ENCODE results near the gene DNTT. TPM values are rescaled to one million over a fixed set of nuclear protein-coding genes. Genes with fewer than 3 reads are reported as not detected.
A peak's percentile ranks its signal among the peaks of the same experiment; 100 is the strongest.

The DNTT gene
- total RNA-seq, 2 experiments from 2014 or later, result not detected

DNA sequence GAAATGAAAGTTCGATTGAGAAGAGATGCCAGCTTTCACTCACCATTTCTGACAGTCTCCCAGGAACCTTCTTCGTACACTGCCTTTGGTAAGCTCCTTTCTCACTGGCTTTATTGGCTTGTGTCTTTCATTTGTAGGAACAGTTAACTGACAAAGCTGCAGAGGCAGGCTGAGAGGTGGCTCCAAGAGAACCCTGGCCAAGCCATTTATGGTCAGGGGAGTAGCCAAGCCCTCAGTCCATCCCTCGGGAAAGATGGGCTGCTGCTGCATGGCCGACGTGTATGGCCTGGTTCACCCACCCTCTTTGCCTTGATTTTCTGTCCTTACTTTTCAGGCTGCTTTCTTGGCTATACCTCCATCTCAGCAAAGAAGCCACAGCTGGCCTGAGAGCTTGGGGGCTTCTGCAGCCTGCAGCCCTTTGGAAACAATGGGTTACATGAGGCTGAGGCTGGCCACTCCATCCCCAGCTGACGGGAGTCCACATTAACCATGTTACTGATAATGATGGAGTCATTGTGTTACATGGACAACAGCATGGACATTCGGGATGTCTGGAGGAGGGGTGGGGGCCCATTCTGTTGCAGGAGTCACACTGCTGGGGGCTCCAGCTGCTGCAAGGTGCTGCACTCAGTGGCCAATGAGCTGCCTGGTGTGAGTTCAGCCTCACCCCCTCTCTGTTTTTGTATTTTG lies 54.8 kb downstream of the DNTT start, which contains the start of gene OPALIN:
Gene OPALIN (minus strand): TSS at position 152 of the 690 bp plus-strand sequence. CDS start 106 bp downstream, at position 46.
- CTCF ChIA-PET, result interaction anchor here (1.0 to 3.2 kb wide), 2 partner anchors 11 to 16 kb away, joined by 3 to 12 read pairs; no protein-coding TSS in a partner anchor
- DNase-seq (no peak), ATAC-seq (no peak)
- Mint-ChIP-seq H3K36me3 (ENCODE audit: low read depth) (no peaks in the 10 kb centered on the region), H3K27ac (no peak within 1 kb of the TSS), H3K9me3 (ENCODE audit: insufficient read depth) (no peaks in the 10 kb centered on the region), H3K4me3 (no peak within 1 kb of the TSS), H3K4me1 (ENCODE audit: low read depth) (no peaks in the 10 kb centered on the region), H3K27me3 (ENCODE audit: low read depth) (peaks cover 3% of the 10 kb centered on the region)
- POLR2A ChIA-PET, result no interaction called here

DNA sequence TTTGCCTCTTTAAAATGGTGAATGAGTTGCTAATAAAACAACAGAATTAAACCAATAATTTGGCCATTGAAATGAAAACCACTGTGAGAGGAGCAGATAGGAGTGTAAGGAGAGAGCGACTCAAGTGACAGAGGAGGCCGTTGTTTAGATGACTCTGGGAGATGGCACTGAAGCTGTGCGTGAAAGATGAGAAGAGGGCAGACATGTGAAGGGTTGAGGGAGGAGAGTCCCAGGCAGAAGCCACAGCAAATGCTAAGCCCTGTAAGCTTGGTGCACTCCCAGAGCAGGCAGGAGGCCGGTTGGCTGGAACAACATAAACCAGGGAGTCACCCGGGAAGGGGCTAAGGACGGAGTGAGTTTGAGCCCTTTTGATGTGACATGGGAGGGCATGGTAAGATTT lies 55.4 kb downstream of the DNTT start:
- DNase-seq (no peak), ATAC-seq (no peak)
- Mint-ChIP-seq H3K9me3 (ENCODE audit: insufficient read depth) (no peaks in the 10 kb centered on the region), H3K4me1 (ENCODE audit: low read depth) (no peaks in the 10 kb centered on the region), H3K36me3 (ENCODE audit: low read depth) (no peaks in the 10 kb centered on the region), H3K27ac (no peak overlapping the region), H3K27me3 (ENCODE audit: low read depth) (peaks cover 3% of the 10 kb centered on the region), H3K4me3 (no peak overlapping the region)
- CTCF ChIA-PET, result no interaction called here
- POLR2A ChIA-PET, result no interaction called here

DNA sequence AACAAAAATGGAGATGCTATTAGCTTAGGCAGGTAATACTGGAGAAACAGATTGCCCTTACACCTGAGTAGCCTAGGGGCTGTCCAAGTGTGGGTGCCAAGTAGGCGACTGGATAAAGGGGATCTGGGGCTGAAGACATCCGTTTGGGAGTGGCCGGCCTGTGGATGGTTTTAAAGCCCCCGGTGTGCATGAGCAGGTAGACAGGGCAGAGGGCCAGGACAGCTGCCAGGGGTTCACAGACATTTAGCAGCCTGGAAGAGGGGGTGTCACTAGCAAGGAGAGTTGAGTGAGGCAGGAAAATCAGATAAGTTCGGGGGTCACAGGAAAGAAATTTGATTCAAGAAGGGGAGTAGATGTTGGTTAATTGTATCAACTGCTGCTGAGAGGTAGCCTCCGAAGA lies 56.1 kb downstream of the DNTT start:
- DNase-seq, result no peak
- ATAC-seq, result no peak
- Mint-ChIP-seq H3K9me3 (ENCODE audit: insufficient read depth) (no peaks in the 10 kb centered on the region), H3K4me1 (ENCODE audit: low read depth) (no peaks in the 10 kb centered on the region), H3K4me3 (no peak overlapping the region), H3K36me3 (ENCODE audit: low read depth) (no peaks in the 10 kb centered on the region), H3K27ac (no peak overlapping the region), H3K27me3 (ENCODE audit: low read depth) (peaks cover 3% of the 10 kb centered on the region)
- CTCF ChIA-PET, result interaction anchor here (2.5 kb wide), 1 partner anchor 15 kb away, joined by 11 read pairs; no protein-coding TSS in a partner anchor
- POLR2A ChIA-PET, result no interaction called here

DNA sequence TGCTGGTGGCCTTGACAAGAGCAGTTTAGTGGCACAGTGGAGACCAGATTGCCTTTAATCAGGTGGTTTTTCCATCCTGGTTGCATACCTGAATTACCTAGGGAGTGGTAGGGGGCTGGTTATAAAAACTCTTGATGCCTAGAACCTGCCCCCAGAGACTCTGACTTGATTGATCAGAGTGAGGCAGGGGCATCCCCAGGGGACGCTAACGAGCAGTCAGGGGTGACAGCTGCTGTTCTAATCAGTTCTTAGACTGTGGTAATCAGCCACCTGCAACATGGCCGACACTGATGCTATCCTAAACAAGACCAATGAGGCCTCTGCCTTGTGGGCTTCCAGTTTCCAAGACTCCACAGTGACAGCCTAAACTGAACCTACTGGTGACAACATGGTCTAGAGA lies 56.5 kb downstream of the DNTT start:
- CTCF ChIA-PET, result interaction anchor here (1.7 to 2.5 kb wide), 2 partner anchors 10 to 14 kb away, joined by 9 to 11 read pairs; no protein-coding TSS in a partner anchor
- Mint-ChIP-seq H3K9me3 (ENCODE audit: insufficient read depth) (no peaks in the 10 kb centered on the region), H3K36me3 (ENCODE audit: low read depth) (no peaks in the 10 kb centered on the region), H3K4me1 (ENCODE audit: low read depth) (no peaks in the 10 kb centered on the region), H3K27me3 (ENCODE audit: low read depth) (peaks cover 3% of the 10 kb centered on the region), H3K4me3 (no peak overlapping the region), H3K27ac (no peak overlapping the region)
- no peak for DNase-seq
- POLR2A ChIA-PET, result no interaction called here
- ATAC-seq, result no peak

DNA sequence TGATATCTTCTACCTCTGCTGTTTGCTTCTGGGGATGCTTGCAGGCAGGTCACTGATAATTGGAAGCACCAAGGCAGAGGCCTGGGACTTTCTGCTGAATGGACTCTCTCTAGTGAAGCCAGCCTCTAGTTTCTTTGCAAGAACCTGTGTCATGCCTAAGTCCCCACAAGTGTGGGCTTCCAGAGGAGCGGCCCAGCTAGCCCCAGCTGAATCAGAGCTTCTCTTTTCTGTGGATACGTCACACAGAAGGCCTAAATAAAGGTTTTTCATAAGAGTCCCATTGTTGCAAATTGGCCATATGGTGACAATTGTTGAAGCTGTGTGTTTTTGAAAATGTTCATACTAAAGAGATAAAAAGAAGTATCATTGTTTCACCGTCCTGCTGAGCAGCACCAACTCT lies 61.3 kb downstream of the DNTT start:
- no peak for ATAC-seq
- no peak for DNase-seq
- Mint-ChIP-seq H3K4me3 (no peak overlapping the region), H3K36me3 (ENCODE audit: low read depth) (no peaks in the 10 kb centered on the region), H3K9me3 (ENCODE audit: insufficient read depth) (no peaks in the 10 kb centered on the region), H3K27ac (no peak overlapping the region), H3K4me1 (ENCODE audit: low read depth) (no peaks in the 10 kb centered on the region), H3K27me3 (ENCODE audit: low read depth) (peaks cover 3% of the 10 kb centered on the region)
- ChIA-PET CTCF (interaction anchor here (1.5 to 3.0 kb wide), 2 partner anchors 10 to 48 kb away, joined by 4 to 26 read pairs; no protein-coding TSS in a partner anchor), POLR2A (no interaction called here)

DNA sequence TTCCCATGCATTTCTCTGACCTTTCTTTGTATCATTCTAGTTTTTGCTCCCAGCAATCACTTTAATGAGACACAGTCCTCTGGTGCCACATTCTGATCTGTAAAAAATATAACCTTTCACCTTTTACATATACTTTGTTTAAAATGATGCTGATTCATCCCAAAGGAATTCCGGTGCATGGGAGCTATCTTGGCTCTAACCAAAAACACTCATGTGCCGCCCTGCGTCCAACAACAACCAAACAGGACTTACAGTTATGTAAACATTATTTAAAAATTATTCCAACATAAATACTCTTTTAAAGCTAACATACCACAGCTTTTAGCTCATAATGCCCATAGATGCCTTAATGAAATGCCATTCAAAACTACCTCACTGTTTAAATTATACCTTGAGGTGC lies 62.3 kb downstream of the DNTT start:
- H3K27ac Mint-ChIP-seq, result no peak overlapping the region
- DNase-seq (no peak), ATAC-seq (no peak)
- H3K9me3 Mint-ChIP-seq (ENCODE audit: insufficient read depth), result no peaks in the 10 kb centered on the region
- ChIA-PET CTCF (interaction anchor here (1.0 to 3.0 kb wide), 2 partner anchors 9 to 350 kb away, joined by 3 to 26 read pairs; no protein-coding TSS in a partner anchor), POLR2A (no interaction called here)
- H3K4me1 Mint-ChIP-seq (ENCODE audit: low read depth), result no peaks in the 10 kb centered on the region
- H3K4me3 Mint-ChIP-seq, result no peak overlapping the region
- H3K36me3 Mint-ChIP-seq (ENCODE audit: low read depth), result no peaks in the 10 kb centered on the region
- peaks cover 3% of the 10 kb centered on the region for H3K27me3 Mint-ChIP-seq (ENCODE audit: low read depth)

DNA sequence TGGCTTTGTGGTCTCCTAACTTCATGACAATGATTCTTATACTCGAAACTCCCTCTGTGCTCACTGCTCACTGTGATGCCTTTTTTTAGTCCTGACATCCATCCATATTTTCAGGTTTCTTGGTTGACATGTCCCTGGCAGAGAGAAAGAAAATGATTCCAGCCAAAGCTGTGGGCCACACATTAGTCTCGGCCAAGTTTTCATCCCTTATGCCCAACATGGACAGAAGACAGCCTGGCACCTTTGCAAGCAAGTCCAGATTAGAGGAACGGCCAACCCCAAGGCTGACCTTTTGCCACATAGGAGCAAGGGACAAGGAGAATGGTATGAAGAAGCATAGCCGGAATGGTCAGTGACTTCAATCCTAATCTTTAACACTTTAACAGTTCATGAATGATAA lies 63.2 kb downstream of the DNTT start:
- no peaks in the 10 kb centered on the region for H3K9me3 Mint-ChIP-seq (ENCODE audit: insufficient read depth)
- no peak for ATAC-seq
- POLR2A ChIA-PET, result no interaction called here
- H3K27ac Mint-ChIP-seq, result no peak overlapping the region
- no peaks in the 10 kb centered on the region for H3K36me3 Mint-ChIP-seq (ENCODE audit: low read depth)
- DNase-seq, result no peak
- CTCF ChIA-PET, result interaction anchor here (3.0 kb wide), 1 partner anchor 8 kb away, joined by 26 read pairs; no protein-coding TSS in a partner anchor
- H3K4me1 Mint-ChIP-seq (ENCODE audit: low read depth), result no peaks in the 10 kb centered on the region
- peaks cover 3% of the 10 kb centered on the region for H3K27me3 Mint-ChIP-seq (ENCODE audit: low read depth)
- no peak overlapping the region for H3K4me3 Mint-ChIP-seq

DNA sequence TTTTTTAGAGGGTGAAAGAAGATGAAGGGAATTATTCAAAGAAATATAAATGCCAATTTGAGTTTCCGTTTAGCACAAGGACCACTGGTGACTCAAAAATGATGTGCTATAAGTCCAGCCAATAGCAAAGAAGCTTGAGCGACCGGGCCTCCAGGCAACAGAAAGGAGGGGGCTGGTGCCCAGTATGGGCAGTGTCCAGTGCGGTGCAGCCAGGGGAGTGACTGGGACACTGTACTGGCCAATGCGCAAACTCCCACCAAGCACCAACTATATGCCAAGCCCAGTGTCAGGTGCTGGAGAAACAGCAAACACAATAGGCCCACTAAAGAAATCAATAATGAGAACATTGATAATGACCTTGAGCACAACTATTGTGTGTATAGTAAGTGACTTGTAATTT lies 64.7 kb downstream of the DNTT start:
- ATAC-seq, result no peak
- Mint-ChIP-seq H3K9me3 (ENCODE audit: insufficient read depth) (no peaks in the 10 kb centered on the region), H3K36me3 (ENCODE audit: low read depth) (no peaks in the 10 kb centered on the region), H3K27ac (no peak overlapping the region), H3K4me3 (no peak overlapping the region), H3K4me1 (ENCODE audit: low read depth) (no peaks in the 10 kb centered on the region), H3K27me3 (ENCODE audit: low read depth) (peaks cover 6% of the 10 kb centered on the region)
- DNase-seq, result no peak
- ChIA-PET CTCF (no interaction called here), POLR2A (no interaction called here)

DNA sequence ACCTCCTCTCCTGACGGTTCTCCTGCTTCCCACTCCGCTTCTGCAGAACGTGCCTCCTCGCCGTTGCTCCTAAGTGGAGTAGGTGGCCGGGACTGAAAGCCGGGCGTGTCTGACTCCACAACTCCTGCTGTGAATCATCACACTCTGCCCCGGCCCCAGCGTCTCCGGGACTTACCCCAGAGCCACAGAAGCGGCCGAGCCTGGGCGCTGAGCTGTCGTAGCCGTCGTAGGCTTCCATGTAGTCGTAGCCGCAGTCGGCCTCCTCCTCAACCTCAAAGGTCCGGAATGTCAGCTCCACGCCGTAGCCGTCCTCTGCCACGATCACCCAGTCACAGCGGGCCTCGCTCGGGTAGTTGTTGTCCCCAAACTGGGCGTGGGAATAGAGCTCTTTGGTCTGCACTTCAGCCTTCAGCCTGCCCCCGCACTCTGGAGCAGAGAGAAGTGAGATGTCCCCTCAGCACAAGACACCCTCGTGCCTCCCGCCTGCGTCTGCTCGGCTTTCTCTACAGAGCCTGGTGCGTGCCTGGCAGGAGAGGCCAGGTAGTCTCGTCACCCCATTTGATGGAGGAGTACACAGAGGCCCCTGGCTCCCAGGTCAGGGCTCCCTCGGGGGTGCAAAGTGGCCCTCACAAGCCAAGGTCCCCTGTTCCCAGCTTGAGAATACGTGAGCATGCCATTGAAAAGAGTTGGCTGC lies 65.8 kb downstream of the DNTT start:
- DNase-seq, result no peak
- no peaks in the 10 kb centered on the region for H3K9me3 Mint-ChIP-seq (ENCODE audit: insufficient read depth)
- no peak for ATAC-seq
- H3K4me1 Mint-ChIP-seq (ENCODE audit: low read depth), result peaks cover 4% of the 10 kb centered on the region
- ChIA-PET CTCF (interaction anchor here (0.6 to 2.2 kb wide), 21 partner anchors 8 to 315 kb away, joined by 3 to 12 read pairs (median 3); partner anchors contain the start of genes OPALIN and TLL2), POLR2A (no interaction called here)
- peaks cover 9% of the 10 kb centered on the region for H3K27me3 Mint-ChIP-seq (ENCODE audit: low read depth)
- H3K4me3 Mint-ChIP-seq, result no peak overlapping the region
- no peaks in the 10 kb centered on the region for H3K36me3 Mint-ChIP-seq (ENCODE audit: low read depth)
- H3K27ac Mint-ChIP-seq, result no peak overlapping the region

DNA sequence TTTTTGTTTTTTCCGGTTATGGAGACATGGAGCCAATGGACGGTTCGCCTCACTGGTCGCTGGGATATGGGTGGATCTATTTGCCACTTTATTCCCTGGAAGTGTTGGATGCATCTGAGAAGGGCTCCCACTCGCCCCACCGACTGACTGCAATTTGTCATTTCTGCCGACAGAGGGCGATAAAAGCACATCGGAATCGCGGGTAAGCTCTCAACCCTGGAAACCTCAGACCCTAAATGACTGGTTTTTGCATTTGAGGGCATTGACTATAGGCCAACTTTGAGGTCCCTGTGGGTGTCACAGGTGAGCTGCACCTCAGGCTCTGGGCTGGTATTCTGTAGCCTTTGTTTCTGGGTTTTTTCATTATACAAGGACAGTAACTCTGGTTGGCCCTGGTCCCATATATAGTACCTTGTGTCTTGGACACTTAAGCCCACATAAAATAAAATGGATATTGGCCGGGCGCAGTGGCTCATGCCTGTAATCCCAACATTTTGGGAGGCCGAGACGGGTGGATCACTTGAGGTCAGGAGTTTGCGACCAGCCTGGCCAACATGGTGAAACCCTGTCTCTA lies 66.4 kb downstream of the DNTT start:
- peaks cover 11% of the 10 kb centered on the region for H3K4me1 Mint-ChIP-seq (ENCODE audit: low read depth)
- DNase-seq, result peak; percentile 67
- CTCF ChIA-PET, result interaction anchor here (0.6 to 2.2 kb wide), 28 partner anchors 9 to 677 kb away, joined by 3 to 12 read pairs (median 3); partner anchors contain the start of genes OPALIN, TCTN3 and TLL2
- H3K36me3 Mint-ChIP-seq (ENCODE audit: low read depth), result no peaks in the 10 kb centered on the region
- no peak for ATAC-seq
- no peak overlapping the region for H3K4me3 Mint-ChIP-seq
- H3K9me3 Mint-ChIP-seq (ENCODE audit: insufficient read depth), result no peaks in the 10 kb centered on the region
- POLR2A ChIA-PET, result no interaction called here
- H3K27ac Mint-ChIP-seq, result no peak overlapping the region
- peaks cover 9% of the 10 kb centered on the region for H3K27me3 Mint-ChIP-seq (ENCODE audit: low read depth)

DNA sequence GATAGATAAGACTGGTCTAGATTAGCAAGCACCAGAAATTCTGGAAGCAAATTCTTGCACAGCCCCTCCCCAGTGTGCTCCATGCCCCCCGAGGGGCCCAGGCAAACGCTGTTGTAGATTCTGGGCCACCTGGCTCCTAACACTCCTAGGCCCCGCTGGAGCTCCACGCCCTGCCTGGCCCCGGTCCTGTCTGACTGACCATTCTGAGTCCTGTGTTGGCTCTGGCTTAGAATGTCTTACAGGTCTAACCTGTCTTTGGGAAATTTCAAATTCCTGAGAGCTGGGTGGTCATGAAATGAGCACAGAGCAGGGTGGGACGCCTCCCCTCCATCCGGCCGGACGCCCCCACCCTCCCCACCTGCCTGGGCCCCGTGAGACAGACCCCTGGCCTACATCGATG lies 67.1 kb downstream of the DNTT start:
- ATAC-seq (no peak), DNase-seq (no peak)
- Mint-ChIP-seq H3K27me3 (ENCODE audit: low read depth) (peaks cover 9% of the 10 kb centered on the region), H3K4me3 (no peak overlapping the region), H3K27ac (no peak overlapping the region), H3K9me3 (ENCODE audit: insufficient read depth) (no peaks in the 10 kb centered on the region), H3K36me3 (ENCODE audit: low read depth) (no peaks in the 10 kb centered on the region), H3K4me1 (ENCODE audit: low read depth) (peaks cover 11% of the 10 kb centered on the region)
- ChIA-PET POLR2A (no interaction called here), CTCF (interaction anchor here (0.7 to 2.2 kb wide), 16 partner anchors 10 to 678 kb away, joined by 3 to 12 read pairs (median 4); partner anchors contain the start of genes OPALIN, TCTN3 and TLL2)

DNA sequence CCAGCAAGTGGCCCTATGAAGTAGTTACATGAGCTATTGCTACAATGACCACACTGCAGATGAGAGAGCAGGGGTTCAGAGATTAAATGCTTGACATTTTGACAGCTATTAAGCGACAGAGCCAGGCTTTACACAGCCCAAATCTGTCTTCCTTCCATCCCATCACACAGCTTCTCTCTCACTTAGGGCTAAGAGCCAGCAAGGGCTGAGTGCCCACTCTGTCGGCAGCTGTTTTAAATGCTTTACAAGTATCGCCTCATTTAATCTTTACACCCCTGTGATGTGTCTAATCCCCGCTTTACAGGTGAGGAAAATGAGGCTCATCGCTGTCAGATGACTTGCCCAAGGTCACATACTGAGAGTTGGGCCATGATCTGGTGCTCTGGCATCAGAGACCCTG lies 69.8 kb downstream of the DNTT start:
- no peaks in the 10 kb centered on the region for H3K9me3 Mint-ChIP-seq (ENCODE audit: insufficient read depth)
- peaks cover 7% of the 10 kb centered on the region for H3K27me3 Mint-ChIP-seq (ENCODE audit: low read depth)
- DNase-seq, result no peak
- ATAC-seq, result no peak
- H3K36me3 Mint-ChIP-seq (ENCODE audit: low read depth), result no peaks in the 10 kb centered on the region
- H3K4me3 Mint-ChIP-seq, result peak overlapping the region; percentile 24
- CTCF ChIA-PET, result interaction anchor here (0.8 to 3.5 kb wide), 7 partner anchors 12 to 144 kb away, joined by 3 to 16 read pairs (median 7); partner anchors contain the start of gene TLL2
- H3K4me1 Mint-ChIP-seq (ENCODE audit: low read depth), result peaks cover 11% of the 10 kb centered on the region
- H3K27ac Mint-ChIP-seq, result no peak overlapping the region
- POLR2A ChIA-PET, result no interaction called here
